ENCODE measurements around the gene TFEB.
A peak's percentile ranks its signal among the peaks of the same experiment; 100 is the strongest.

TFEB gene

DNA sequence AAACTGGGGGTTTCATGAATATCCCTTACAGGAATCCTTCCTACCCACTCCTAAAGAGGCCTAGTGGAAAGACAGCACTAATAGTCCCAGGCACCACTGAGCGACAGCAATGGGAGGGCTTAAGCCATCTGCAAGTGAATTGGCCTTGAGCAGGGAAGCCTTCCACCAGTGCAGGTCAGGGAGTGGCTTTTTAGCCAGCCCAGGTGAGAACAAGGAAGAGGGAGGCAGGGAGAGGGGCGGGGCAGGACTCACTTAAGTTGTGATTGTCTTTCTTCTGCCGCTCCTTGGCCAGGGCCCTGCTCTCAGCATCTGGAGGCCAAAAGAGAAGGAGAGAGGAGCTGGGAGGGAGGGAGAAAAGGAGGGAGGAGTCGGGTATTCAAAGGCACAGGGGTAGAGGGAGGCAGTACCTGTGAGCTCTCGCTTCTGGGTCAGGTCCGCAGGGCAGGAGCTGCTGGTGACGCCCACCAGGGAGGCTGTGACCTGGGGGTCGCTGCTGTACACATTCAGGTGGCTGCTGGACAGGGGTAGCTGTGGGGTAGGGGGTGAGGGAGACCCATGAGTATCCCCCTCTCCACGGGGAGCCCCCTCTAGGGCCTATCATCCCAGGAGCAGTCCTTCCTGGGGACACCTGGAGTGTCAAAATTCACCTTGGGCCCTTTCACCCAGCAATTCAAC lies 47.8 kb downstream of the TFEB start:
- DNase-seq = no peak

DNA sequence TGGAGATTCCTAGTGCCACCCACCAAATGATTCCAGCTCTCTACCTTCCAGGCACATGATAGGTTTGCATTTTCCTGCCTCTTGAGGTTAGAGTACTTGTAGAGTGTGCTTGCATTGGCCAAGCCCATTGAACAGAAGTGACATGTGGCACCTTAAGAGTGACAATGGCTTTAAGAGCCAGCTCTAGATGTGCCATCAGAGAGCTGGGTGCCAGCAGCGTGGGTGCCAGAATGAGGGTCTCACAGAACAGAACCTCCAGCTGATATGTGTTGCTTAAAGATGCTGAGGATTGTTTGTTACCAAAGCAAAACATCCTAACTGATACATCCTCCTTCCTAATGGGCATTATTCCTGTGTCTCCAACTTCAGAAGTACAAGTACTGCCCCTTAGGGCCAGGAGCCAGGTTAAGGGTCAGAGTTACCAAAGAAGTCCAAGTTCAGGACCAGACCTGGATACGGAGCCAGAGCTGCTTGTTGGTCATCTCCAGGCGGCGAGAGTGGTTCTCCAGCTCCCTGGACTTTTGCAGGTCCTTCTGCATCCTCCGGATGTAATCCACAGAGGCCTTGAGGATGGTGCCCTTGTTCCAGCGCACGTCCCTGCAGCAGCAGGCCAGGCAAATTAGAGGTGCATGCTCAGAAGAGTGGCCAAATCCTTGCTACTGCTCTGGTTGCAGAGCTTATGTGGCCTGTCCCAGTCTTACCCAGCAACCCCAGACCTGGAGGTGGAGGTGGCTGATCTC lies 49.6 kb downstream of the TFEB start:
- no peak for DNase-seq

GRCh38 chr6:41684311-41685180 lies 50.9 kb downstream of the TFEB start:
- DNase-seq = no peak

DNA sequence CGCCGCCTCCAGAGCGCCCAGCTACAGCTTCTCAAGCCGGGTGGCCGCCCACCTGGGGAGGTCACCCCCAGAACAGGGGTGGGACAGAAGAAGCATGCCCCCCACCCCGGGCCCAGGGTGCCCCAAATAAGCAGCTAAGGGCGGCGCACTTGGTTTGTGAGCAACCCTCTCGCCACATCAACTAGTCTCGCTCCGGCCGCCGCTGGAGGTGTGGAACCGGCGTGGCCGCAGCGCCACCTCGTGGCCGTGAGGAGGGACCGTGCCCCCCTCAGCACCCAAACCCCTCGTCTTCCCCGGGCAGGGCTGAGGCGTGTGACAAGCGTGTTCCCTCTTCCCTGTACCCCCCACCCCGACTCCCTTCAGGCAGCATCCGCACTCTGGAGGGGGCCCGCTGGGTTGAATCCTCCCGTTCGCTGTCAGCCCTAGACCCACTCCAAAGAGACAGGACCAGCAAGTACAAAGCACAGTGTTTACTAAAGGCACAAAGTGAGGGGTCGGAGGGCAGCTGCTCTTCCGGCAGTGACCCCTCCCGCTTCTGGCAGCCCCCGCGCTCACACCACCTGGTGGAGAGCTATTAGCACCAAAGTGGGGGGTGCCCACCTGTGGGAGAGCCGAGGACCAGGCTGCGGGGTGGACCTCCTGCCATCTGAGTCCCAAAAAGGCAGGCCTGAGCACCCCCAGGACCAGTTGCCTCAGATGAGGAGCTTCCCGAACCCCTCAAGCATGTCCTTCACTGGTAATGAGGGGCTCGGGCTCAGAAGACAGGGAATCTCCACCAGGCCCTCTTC lies 51.7 kb downstream of the TFEB start:
- peak; percentile 68 to 77 for DNase-seq

DNA sequence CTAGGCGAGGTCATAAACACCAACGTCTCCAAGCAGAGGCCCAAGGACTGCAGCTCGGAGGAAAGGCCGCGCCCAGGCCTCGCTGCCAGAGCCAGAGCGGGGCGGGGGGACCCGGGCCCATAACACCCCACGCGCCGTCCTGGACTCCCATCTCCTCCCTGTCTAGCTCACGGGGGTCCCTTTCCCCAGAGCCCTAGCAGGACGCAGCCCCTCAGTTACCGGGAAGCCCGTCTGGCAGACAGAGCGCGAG lies 52.2 kb downstream of the TFEB start:
- no peak for DNase-seq

DNA sequence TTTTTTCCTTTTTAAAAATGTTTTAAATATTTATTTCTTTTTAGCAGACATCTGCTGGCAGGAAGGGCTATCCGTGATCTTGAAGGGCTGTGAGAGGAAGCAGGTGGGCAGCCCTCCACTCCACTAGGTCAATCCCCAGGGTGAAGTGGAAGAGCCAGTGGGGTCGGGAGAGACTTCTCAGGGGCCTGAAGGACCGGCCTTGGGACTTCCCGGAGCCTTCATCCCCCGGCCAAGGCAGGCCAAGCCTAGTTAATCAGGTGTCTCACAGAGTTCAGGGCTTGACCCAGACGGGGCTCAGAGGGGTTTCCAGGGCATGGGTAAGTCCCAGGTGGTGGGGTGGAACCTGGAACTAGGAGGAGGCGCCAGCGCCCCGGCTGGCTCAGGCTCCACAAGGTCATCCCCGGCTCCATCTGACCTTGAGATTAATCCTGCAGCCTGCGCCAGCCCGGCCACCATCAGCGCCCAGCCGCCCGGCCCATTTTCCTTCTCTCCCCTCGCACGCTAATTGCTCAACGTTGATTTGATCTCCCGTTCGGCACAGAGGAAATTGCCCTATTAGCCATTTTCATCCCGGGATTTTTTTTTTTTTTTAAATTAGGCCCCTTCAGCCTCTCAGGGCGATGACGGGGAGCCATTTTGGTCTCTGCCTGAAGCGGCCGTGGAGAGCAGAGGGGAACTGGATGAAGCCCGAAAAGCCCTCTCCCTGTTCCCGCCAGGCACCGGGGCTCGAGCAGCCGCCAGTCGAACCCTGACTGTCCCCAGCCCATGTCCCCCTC lies 52.7 kb downstream of the TFEB start:
- DNase-seq = peak; percentile 6 to 20

- peak; percentile 89 to 91 for DNase-seq
Observed at GRCh38 chr6:41682056-41682477, 53.3 kb downstream of the TFEB start.

DNA sequence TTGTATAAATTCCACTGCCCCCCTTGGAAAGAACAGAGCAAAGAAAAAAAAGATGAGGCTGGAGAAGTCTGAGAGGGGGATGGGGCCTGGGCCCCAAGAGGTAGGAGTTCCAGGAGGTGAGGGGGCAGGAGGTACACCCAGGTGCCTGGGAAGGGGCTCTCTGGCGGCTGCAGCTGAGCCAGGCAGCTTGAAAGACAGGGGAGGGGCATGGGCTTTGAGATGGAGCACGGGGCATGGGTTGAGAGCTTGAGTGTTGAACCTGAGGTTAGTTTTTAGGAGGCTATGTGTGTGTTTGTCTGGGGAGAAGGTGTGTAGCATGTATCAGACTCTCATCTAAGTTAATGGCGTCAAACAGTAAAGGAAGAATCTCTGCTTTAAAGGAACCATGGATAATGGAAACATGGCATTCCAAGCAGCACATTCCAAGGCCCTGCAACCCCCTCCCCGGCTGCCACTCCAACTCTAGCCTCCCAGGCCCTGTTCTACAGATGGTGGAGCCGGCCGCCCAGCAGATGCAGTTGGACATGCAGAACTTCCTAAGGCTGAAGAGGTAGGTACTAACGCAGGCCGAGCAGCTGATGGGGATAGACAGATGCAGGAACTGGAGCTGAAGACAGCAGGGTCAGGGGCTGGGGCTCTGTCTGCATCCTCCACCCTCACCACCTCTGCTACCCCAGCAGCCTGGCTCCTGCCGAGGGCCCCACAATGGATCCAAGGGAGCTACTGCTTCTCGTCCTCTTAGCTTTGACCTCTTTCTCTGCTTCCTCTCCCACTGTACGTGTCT lies 55.0 kb downstream of the TFEB start:
- DNase-seq = no peak

DNA sequence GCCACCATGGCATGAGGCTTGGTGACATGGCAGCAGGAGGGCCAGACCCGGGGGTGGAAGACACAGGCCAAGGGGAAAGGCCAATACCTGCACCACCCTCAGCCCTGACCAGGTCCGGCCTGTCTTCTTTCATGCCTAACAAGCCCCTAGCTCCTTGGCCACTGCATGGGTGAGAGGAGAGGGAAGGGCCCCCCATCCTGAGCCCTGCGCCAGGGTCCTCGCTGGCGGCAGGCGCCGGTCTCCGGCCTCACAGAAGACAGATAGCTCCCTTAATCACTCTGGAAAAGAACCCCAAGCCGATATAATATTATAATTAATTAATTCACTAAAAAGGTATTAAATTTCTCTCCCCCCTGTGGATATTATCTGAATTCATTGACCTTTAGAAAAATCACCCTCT lies 55.7 kb downstream of the TFEB start:
- DNase-seq = no peak

GRCh38 chr6:41678511-41679084 lies 56.8 kb downstream of the TFEB start:
- DNase-seq = no peak

DNA sequence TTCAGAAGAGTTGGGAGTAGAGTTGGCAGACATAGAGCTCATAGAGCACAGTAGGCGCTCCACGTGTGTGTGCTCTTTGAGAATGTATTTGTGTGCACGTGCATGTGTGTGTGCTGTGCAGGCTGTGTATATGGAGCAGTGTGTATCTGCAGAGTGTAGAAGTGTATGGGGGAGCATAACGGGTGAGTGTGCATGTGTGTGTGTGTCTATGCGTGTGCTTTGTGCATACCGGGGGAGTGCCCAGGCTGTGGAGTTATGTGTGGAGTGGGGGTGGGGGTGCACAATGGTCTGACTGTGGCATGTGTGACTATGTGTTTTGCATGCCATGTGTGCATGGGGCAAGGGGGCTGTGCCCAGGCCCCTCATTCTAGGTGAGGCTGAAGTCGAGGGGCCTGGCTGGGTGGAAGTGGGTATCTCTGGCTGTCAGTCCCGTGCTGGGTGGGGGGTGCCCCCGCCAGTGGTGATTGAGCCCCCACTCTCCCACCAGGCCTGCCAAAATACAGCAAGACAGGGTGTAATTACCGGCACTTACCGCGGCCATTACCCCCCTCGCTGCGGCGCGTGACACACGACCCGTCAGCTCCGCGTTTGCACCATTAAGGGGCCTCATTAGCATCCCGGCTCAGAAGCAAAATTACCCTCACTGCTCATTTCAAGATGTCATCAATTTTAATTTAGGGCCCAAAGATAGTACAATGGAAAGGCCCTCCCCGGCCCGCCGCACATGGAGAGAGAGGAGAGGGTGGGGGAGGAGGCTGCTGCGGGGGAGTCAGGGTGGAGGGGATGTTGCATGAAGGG lies 58.1 kb downstream of the TFEB start:
- no peak for DNase-seq

GRCh38 chr6:41676431-41676830 lies 59.0 kb downstream of the TFEB start:
- no peak for DNase-seq

- no peak for DNase-seq
Observed at GRCh38 chr6:41675992-41676391, 59.4 kb downstream of the TFEB start.

- no peak for DNase-seq
Observed at GRCh38 chr6:41675176-41675775, 60.1 kb downstream of the TFEB start.

DNA sequence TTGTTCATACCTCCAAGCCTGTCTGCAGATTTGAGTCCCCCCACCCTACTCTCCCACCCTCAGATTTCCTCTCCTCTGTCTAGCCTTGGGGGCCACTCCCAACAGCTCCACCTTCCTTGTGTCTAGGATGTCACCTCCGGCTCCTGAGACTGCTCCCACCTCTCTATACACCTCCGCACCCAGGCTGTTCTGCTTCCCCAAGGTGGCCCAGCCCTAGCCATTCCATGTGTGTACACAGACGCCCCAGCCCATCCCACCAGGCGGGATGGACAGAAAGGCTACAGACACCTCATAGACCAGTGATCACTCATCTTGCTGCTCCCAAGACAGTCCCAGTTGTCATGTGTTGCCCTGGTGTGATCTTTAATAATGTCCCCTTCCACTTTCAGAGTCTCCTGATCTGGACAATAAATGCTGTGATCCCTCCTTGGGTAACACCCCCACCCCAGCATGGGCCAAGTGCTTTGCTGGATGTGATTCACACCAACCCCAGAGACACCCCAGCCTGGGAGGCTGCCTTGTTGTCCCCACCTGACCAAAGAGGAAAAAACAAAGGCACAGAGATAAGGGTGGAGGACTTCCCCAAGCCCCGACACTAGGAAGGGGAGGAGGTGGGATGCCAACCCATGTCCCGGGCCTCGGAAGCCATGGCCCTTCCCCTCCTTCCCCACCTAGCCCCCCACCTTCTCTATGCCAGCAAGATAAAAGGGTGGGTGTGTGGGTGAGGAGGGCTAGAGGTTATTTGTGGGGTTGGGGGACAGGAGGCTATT lies 61.0 kb downstream of the TFEB start:
- DNase-seq = no peak

- no peak for DNase-seq
Observed at GRCh38 chr6:41673704-41674000, 61.8 kb downstream of the TFEB start.

DNA sequence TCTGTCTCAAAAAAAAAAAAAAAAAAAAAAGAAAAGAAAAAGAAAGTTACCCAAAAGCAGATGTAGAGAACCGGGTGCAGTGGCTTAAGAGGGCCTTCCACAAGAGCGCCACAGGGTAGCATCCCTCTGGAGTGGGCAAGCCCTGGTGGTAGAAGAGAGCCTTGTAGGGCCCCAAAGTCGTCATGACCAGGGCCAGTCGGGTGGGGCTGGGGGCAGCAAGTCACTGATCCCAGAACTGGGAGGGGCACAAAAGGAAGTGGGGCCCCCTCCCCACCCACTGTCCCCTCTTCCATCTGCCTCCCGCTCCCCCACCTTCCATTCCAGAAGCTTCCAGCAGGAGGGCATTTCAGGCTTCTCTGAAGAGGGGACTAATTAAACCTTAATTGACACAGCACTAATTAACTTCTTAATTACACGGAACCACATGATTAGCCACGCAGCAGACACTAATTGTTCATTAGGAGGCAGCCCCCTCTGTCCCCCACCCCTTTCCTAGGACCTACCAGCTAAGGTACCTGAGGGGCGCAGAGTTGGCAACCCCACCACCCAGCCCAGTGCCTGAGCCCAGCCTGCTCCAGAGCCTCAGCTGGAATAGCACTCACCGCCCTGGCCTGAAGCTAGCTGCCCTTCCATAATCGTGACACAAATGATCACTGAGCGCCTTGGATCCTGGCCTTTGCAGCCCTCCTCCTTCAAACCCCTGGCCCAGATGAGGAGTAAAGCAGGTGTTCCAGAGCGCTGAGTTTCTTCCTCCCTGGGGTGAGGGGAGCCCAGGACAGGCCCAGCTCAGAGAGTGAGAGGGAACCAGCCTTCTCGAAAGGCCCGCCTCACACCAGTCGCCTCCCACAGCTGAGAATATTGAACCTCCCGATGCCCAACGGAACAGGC lies 62.3 kb downstream of the TFEB start:
- no peak for DNase-seq

- DNase-seq = no peak
Observed at GRCh38 chr6:41672016-41672415, 63.4 kb downstream of the TFEB start.
